Measurements from ENCODE around the gene EDDM13. TPM values are rescaled to one million over a fixed set of nuclear protein-coding genes. Genes with fewer than 3 reads are reported as not detected.

The EDDM13 gene
- total RNA-seq, 4 donors from 2014 or later = not detected

DNA sequence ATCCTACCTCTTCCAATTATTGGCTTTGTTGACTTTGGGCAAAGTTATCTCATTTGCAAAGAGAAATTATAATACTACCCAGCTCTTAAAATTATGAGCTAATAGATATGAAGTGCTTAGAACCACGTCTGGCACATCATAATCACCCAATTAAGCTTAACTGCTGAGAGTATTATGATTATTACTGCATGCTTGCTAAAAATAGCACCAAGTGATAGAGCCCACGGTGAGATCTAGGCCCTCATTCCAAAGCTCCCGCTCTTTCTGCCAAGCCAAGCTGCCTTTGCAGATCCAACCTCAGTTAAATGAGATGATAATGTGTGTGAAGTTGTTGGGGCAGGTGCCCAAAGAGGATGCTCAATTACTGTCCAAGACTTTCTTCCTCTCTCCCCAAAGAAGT, 6.5 kb upstream of the EDDM13 start:
- Histone ChIP-seq H3K4me1 (no peaks in the 10 kb centered on the region), H3K4me3 (no peak overlapping the region), H3K27ac (no peak overlapping the region), H3K36me3 (no peaks in the 10 kb centered on the region), H3K27me3 (no peaks in the 10 kb centered on the region), H3K9me3 (no peaks in the 10 kb centered on the region)
- TF ChIP-seq, protein P1, sequence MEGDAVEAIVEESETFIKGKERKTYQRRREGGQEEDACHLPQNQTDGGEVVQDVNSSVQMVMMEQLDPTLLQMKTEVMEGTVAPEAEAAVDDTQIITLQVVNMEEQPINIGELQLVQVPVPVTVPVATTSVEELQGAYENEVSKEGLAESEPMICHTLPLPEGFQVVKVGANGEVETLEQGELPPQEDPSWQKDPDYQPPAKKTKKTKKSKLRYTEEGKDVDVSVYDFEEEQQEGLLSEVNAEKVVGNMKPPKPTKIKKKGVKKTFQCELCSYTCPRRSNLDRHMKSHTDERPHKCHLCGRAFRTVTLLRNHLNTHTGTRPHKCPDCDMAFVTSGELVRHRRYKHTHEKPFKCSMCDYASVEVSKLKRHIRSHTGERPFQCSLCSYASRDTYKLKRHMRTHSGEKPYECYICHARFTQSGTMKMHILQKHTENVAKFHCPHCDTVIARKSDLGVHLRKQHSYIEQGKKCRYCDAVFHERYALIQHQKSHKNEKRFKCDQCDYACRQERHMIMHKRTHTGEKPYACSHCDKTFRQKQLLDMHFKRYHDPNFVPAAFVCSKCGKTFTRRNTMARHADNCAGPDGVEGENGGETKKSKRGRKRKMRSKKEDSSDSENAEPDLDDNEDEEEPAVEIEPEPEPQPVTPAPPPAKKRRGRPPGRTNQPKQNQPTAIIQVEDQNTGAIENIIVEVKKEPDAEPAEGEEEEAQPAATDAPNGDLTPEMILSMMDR (IDR thresholded peaks at IDR 0.05) = no peak
- no peak for TF ChIP-seq POLR2A (IDR thresholded peaks at IDR 0.05)
- no peak for DNase-seq

GRCh38 chr19:56269348-56269747, 3.2 kb upstream of the EDDM13 start:
- Histone ChIP-seq H3K36me3 (no peaks in the 10 kb centered on the region), H3K27ac (no peak overlapping the region), H3K9me3 (no peaks in the 10 kb centered on the region), H3K4me3 (no peak overlapping the region), H3K4me1 (no peaks in the 10 kb centered on the region), H3K27me3 (no peaks in the 10 kb centered on the region)
- TF ChIP-seq, protein P1 (IDR thresholded peaks at IDR 0.05) = no peak
- TF ChIP-seq POLR2A (IDR thresholded peaks at IDR 0.05) = no peak
- DNase-seq = no peak

- H3K9me3 ChIP-seq = no peaks in the 10 kb centered on the region
- TF ChIP-seq, protein P1 (IDR thresholded peaks at IDR 0.05) = no peak
- no peak for TF ChIP-seq POLR2A (IDR thresholded peaks at IDR 0.05)
- H3K27ac ChIP-seq = no peak overlapping the region
- H3K4me1 ChIP-seq = no peaks in the 10 kb centered on the region
- no peak overlapping the region for H3K4me3 ChIP-seq
- no peaks in the 10 kb centered on the region for H3K27me3 ChIP-seq
- DNase-seq = no peak
- no peaks in the 10 kb centered on the region for H3K36me3 ChIP-seq
These were observed 1.9 kb upstream of the EDDM13 start for GRCh38 chr19:56270676-56271075.

GRCh38 chr19:56271151-56271550, 1.4 kb upstream of the EDDM13 start:
- Histone ChIP-seq H3K27ac (no peak overlapping the region), H3K4me1 (no peaks in the 10 kb centered on the region), H3K27me3 (no peaks in the 10 kb centered on the region), H3K4me3 (no peak overlapping the region), H3K9me3 (no peaks in the 10 kb centered on the region), H3K36me3 (no peaks in the 10 kb centered on the region)
- TF ChIP-seq, protein P1 (IDR thresholded peaks at IDR 0.05) = no peak
- TF ChIP-seq POLR2A (IDR thresholded peaks at IDR 0.05) = no peak
- no peak for DNase-seq

- Histone ChIP-seq H3K36me3 (no peaks in the 10 kb centered on the region), H3K4me1 (no peaks in the 10 kb centered on the region), H3K27me3 (no peaks in the 10 kb centered on the region), H3K4me3 (no peak overlapping the region), H3K27ac (no peak overlapping the region), H3K9me3 (no peaks in the 10 kb centered on the region)
- no peak for DNase-seq
- no peak for TF ChIP-seq POLR2A (IDR thresholded peaks at IDR 0.05)
- TF ChIP-seq, protein P1 (IDR thresholded peaks at IDR 0.05) = no peak
These were observed 1.1 kb downstream of the EDDM13 start for GRCh38 chr19:56273563-56274117.

DNA sequence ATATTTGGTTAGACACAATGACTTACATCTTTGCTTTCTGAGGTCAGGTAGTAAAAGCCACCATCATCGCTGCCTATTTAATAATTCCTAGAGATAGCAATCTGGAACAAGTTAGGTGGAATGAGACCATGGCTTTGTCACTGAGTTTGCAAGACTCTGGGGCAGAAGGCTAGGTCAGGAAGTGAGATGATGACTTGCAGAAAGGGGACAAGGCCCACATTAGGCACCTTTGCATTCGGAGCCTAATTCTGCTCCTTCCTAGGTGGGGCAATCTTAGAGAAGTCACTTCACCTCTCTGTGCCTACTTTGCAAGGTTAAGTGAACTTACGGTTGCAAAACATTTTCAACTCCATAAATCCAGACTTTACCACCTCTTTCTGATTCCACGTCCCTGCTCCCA, 10.3 kb downstream of the EDDM13 start:
- no peak for TF ChIP-seq POLR2A (IDR thresholded peaks at IDR 0.05)
- TF ChIP-seq, protein P1 (IDR thresholded peaks at IDR 0.05) = no peak
- no peaks in the 10 kb centered on the region for H3K4me1 ChIP-seq
- no peaks in the 10 kb centered on the region for H3K27me3 ChIP-seq
- H3K36me3 ChIP-seq = no peaks in the 10 kb centered on the region
- H3K9me3 ChIP-seq = no peaks in the 10 kb centered on the region
- DNase-seq = no peak
- no peak overlapping the region for H3K4me3 ChIP-seq
- no peak overlapping the region for H3K27ac ChIP-seq

Measured in Peyer's patch (tissue), 4 donors.